ENCODE results near the gene NRBF2. TPM values are rescaled to one million over a fixed set of nuclear protein-coding genes. Genes with fewer than 3 reads are reported as not detected.

Gene NRBF2
- total RNA-seq, 1 donor from 2014 or later: 22.1 TPM

DNA sequence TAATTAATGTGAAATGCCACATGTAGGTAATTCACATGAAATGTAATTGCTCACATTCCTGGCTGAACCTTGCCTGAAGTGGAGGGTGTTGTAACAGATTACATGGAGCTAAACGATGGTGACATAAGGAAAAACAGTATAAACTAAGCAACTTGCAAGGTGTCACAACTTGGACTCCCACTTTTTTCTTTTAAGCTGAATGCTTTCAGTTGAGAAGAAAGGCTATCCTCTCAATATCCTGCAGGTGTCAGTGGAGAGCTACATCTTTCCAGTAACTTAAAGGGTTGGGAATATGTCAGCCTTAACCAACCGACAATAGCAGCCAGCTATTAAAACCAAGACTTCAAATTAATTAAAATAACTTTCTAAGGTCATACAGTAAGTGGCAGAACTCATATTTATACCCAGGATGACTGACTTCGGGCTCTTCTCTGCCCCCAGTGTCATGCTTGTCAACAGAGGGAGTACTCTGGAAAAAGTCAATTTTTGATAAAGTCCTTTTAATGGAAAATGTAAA, 33.7 kb downstream of the NRBF2 start:
- no peak for DNase-seq (ENCODE audit: extremely low spot score, unreplicated experiment)
- Mint-ChIP-seq H3K36me3 (peaks cover 13% of the 10 kb centered on the region), H3K27ac (no peak overlapping the region), H3K4me3 (no peak overlapping the region), H3K4me1 (ENCODE audit: unreplicated experiment) (peaks cover 11% of the 10 kb centered on the region), H3K27me3 (no peaks in the 10 kb centered on the region), H3K9me3 (no peaks in the 10 kb centered on the region)
- peak; percentile 88 for TF ChIP-seq CTCF (conservative IDR thresholded peaks at IDR 0.05)

DNA sequence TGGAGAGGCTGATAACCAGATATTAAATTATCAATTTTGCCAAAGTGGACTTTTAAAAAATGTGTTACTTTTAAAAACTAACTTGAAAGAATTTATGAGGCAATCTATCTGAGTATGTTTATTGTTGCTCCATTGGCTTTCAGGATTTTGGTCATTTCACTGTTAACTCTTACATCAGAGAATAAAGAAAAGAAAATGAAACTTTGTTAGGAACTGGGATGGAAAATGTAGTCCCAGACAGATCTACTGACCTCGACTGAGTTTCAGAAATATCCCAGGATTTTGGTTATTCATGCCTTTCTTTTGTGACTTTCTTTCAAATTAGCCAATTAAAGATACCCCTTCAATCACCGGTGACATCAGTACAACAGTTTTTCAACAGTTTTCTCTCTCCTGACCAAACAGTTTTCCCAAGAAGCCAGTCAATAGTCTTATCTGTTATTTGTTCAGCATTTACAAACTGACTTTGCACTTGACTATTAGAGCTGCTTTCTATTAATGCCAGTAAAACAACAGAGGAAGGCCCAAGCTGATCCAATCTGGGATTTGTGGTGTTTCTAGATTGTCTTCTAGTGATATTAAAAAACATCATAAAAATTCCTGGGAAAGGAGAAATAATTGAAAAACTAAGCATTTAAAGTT, 35.8 kb downstream of the NRBF2 start:
- H3K36me3 Mint-ChIP-seq: peaks cover 19% of the 10 kb centered on the region
- no peak overlapping the region for H3K27ac Mint-ChIP-seq
- H3K4me3 Mint-ChIP-seq: no peak overlapping the region
- DNase-seq (ENCODE audit: extremely low spot score, unreplicated experiment): no peak
- no peak for TF ChIP-seq CTCF (conservative IDR thresholded peaks at IDR 0.05)
- peaks cover 11% of the 10 kb centered on the region for H3K4me1 Mint-ChIP-seq (ENCODE audit: unreplicated experiment)
- no peaks in the 10 kb centered on the region for H3K9me3 Mint-ChIP-seq
- H3K27me3 Mint-ChIP-seq: no peaks in the 10 kb centered on the region

DNA sequence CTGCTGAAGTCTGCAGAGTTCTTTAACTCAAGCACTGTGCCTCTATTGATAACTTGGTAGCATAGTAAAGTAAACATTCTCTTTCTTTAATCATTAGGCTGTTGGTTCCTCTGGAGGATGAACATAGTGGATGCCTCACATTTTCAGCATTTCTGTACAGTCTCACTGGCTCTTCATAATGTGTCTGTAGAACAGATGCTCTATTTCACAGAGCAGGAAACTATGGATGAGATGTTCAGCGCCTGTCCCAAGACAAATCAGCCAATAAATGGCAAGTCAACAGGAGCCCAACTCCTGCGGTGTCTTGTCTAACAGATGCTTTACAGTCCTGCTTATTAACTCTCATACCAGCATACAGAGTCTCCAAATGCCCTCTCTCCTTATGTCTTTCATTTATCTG, 36.5 kb downstream of the NRBF2 start:
- H3K4me3 Mint-ChIP-seq: no peak overlapping the region
- no peak overlapping the region for H3K27ac Mint-ChIP-seq
- peaks cover 11% of the 10 kb centered on the region for H3K4me1 Mint-ChIP-seq (ENCODE audit: unreplicated experiment)
- DNase-seq (ENCODE audit: extremely low spot score, unreplicated experiment): no peak
- peaks cover 22% of the 10 kb centered on the region for H3K36me3 Mint-ChIP-seq
- no peak for TF ChIP-seq CTCF (conservative IDR thresholded peaks at IDR 0.05)
- H3K27me3 Mint-ChIP-seq: no peaks in the 10 kb centered on the region
- H3K9me3 Mint-ChIP-seq: no peaks in the 10 kb centered on the region

- DNase-seq (ENCODE audit: extremely low spot score, unreplicated experiment): no peak
- no peak for TF ChIP-seq CTCF (conservative IDR thresholded peaks at IDR 0.05)
- Mint-ChIP-seq H3K4me3 (no peak overlapping the region), H3K9me3 (no peaks in the 10 kb centered on the region), H3K4me1 (ENCODE audit: unreplicated experiment) (peaks cover 11% of the 10 kb centered on the region), H3K36me3 (peaks cover 23% of the 10 kb centered on the region), H3K27ac (no peak overlapping the region), H3K27me3 (no peaks in the 10 kb centered on the region)
These were observed 38.2 kb downstream of the NRBF2 start for GRCh38 chr10:63171255-63171855.

- Mint-ChIP-seq H3K4me3 (no peak overlapping the region), H3K36me3 (peaks cover 23% of the 10 kb centered on the region), H3K27me3 (no peaks in the 10 kb centered on the region), H3K9me3 (no peaks in the 10 kb centered on the region), H3K4me1 (ENCODE audit: unreplicated experiment) (peaks cover 8% of the 10 kb centered on the region), H3K27ac (no peak overlapping the region)
- no peak for DNase-seq (ENCODE audit: extremely low spot score, unreplicated experiment)
- TF ChIP-seq CTCF (conservative IDR thresholded peaks at IDR 0.05): no peak
These were observed 38.8 kb downstream of the NRBF2 start for GRCh38 chr10:63171926-63172325.

Data from type B pancreatic cell (in vitro differentiated cells).